OCI-LY1 (cell line): ENCODE measurements around the gene SYNDIG1.

ENCODE experiments used
- H2AFZ ChIP-seq: fragments of 200-600 bp; sonication (generic), shearing (Covaris generic); 2 replicates; pipeline ENCODE4 v1.6.0; 2014; ENCODE audit warnings: antibody characterized with exemption, mild to moderate bottlenecking, low read length
- H3F3A ChIP-seq: fragments of 200-600 bp; sonication (generic), shearing (Covaris generic); 2 replicates; pipeline ENCODE4 v1.6.0; 2014; ENCODE audit warnings: mild to moderate bottlenecking, antibody characterized with exemption, low read length, moderate library complexity; ENCODE audit not compliant: insufficient read depth
- H3K27ac ChIP-seq: fragments of 200-600 bp; sonication (generic); 2 replicates; pipeline ENCODE4 v1.5.1; 2014; ENCODE audit warnings: low read length, mixed run types, mild to moderate bottlenecking, low read depth; ENCODE audit not compliant: poor library complexity, severe bottlenecking
- H3K27me3 ChIP-seq: fragments of 200-600 bp; sonication (generic); 2 replicates; pipeline ENCODE4 v1.6.0; 2014; ENCODE audit warnings: antibody characterized with exemption, mild to moderate bottlenecking, low read length, moderate library complexity; ENCODE audit not compliant: insufficient read depth
- H3K36me3 ChIP-seq: fragments of 200-600 bp; sonication (generic); 2 replicates; pipeline ENCODE4 v1.6.1; 2014; ENCODE audit warnings: mild to moderate bottlenecking, antibody characterized with exemption, low read length, moderate library complexity, mixed read lengths; ENCODE audit not compliant: insufficient read depth
- H3K4me1 ChIP-seq: fragments of 200-600 bp; sonication (generic); 2 replicates; pipeline ENCODE4 v1.5.1; 2014; ENCODE audit warnings: mild to moderate bottlenecking, low read length, moderate library complexity; ENCODE audit not compliant: insufficient read depth, severe bottlenecking
- H3K4me2 ChIP-seq: fragments of 200-600 bp; sonication (generic), shearing (Covaris generic); 2 replicates; pipeline ENCODE4 v1.6.1; 2014; ENCODE audit warnings: low read length
- H3K4me3 ChIP-seq: fragments of 200-600 bp; sonication (generic); 2 replicates; pipeline ENCODE4 v1.5.1; 2014; ENCODE audit warnings: low read length, low read depth, mild to moderate bottlenecking, mixed read lengths; ENCODE audit not compliant: poor library complexity, severe bottlenecking
- H3K79me2 ChIP-seq: fragments of 200-600 bp; shearing (Covaris generic); 2 replicates; pipeline ENCODE4 v1.6.1; 2016; ENCODE audit warnings: mixed run types, low read length, mixed read lengths; ENCODE audit not compliant: insufficient read depth
- H3K9ac ChIP-seq: fragments of 200-600 bp; sonication (generic), shearing (Covaris generic); 2 replicates; pipeline ENCODE4 v1.6.1; 2014; ENCODE audit warnings: mild to moderate bottlenecking, low read length, mixed read lengths
- H3K9me2 ChIP-seq: fragments of 200-600 bp; sonication (generic), shearing (Covaris generic); 2 replicates; pipeline ENCODE4 v1.6.1; 2014; ENCODE audit warnings: low read depth, mild to moderate bottlenecking, low read length, mixed read lengths
- H3K9me3 ChIP-seq: fragments of 200-600 bp; shearing (Covaris generic); 2 replicates; pipeline ENCODE4 v1.6.1; 2014; ENCODE audit warnings: low read length, mixed read lengths
- H4K20me1 ChIP-seq: fragments of 200-600 bp; sonication (generic), shearing (Covaris generic); 2 replicates; pipeline ENCODE4 v1.6.0; 2016; ENCODE audit warnings: mild to moderate bottlenecking, low read length; ENCODE audit not compliant: insufficient read depth
- CTCF ChIP-seq: fragments of 200-600 bp; sonication (generic), shearing (Covaris generic); IDR thresholded peaks from 2 replicates; pipeline ENCODE4 v1.5.1; 2017; ENCODE audit warnings: mild to moderate bottlenecking, antibody characterized with exemption, low read length, moderate library complexity, mixed read lengths
- EZH2 ChIP-seq: fragments of 200-600 bp; sonication (generic), shearing (Covaris generic); IDR thresholded peaks from 2 replicates; pipeline ENCODE4 v1.8.0; 2017; ENCODE audit warnings: borderline replicate concordance, mixed run types, mild to moderate bottlenecking, antibody characterized with exemption, low read length, moderate library complexity, mixed read lengths

The SYNDIG1 gene

GRCh38 chr20:24572140-24572539 lies 102.7 kb downstream of the SYNDIG1 start:
- no peak overlapping the region for H2AFZ ChIP-seq
- no peaks in the 10 kb centered on the region for H3K27me3 ChIP-seq
- no peak overlapping the region for H3K4me3 ChIP-seq
- H3F3A ChIP-seq, result no peaks in the 10 kb centered on the region
- no peak overlapping the region for H3K9ac ChIP-seq
- H3K9me2 ChIP-seq, result no peaks in the 10 kb centered on the region
- no peaks in the 10 kb centered on the region for H3K4me1 ChIP-seq
- TF ChIP-seq EZH2, result no peak
- TF ChIP-seq CTCF, result no peak
- H3K4me2 ChIP-seq, result no peak overlapping the region
- H4K20me1 ChIP-seq, result no peaks in the 10 kb centered on the region
- no peaks in the 10 kb centered on the region for H3K9me3 ChIP-seq
- no peak overlapping the region for H3K27ac ChIP-seq
- H3K36me3 ChIP-seq, result no peaks in the 10 kb centered on the region
- H3K79me2 ChIP-seq, result no peaks in the 10 kb centered on the region

- no peaks in the 10 kb centered on the region for H3K9me3 ChIP-seq
Measured at GRCh38 chr20:24572862-24573261, 103.4 kb downstream of the SYNDIG1 start.

GRCh38 chr20:24573557-24573956 lies 104.1 kb downstream of the SYNDIG1 start:
- Histone ChIP-seq H3K4me3 (no peak overlapping the region), H3K79me2 (no peaks in the 10 kb centered on the region), H3K36me3 (no peaks in the 10 kb centered on the region), H3K27ac (no peak overlapping the region), H3K4me1 (no peaks in the 10 kb centered on the region), H3K4me2 (no peak overlapping the region), H3K9me2 (no peaks in the 10 kb centered on the region), H3F3A (no peaks in the 10 kb centered on the region), H3K27me3 (no peaks in the 10 kb centered on the region), H4K20me1 (no peaks in the 10 kb centered on the region), H2AFZ (no peak overlapping the region), H3K9ac (no peak overlapping the region), H3K9me3 (no peaks in the 10 kb centered on the region)
- TF ChIP-seq CTCF (no peak), EZH2 (no peak)

More at GRCh38 chr20:24572862-24573261, 103.4 kb downstream of the SYNDIG1 start:
- TF ChIP-seq CTCF (no peak), EZH2 (no peak)
- no peaks in the 10 kb centered on the region for H3K9me2 ChIP-seq
- H3K27ac ChIP-seq, result no peak overlapping the region
- no peak overlapping the region for H3K9ac ChIP-seq
- no peaks in the 10 kb centered on the region for H3F3A ChIP-seq
- no peaks in the 10 kb centered on the region for H3K27me3 ChIP-seq
- H4K20me1 ChIP-seq, result no peaks in the 10 kb centered on the region
- no peaks in the 10 kb centered on the region for H3K4me1 ChIP-seq
- H2AFZ ChIP-seq, result no peak overlapping the region
- H3K36me3 ChIP-seq, result no peaks in the 10 kb centered on the region
- H3K4me3 ChIP-seq, result no peak overlapping the region
- H3K79me2 ChIP-seq, result no peaks in the 10 kb centered on the region
- H3K4me2 ChIP-seq, result no peak overlapping the region
